Peyer's patch (tissue), 4 donors: ENCODE data around the gene EEF2K.

Source experiments
- CTCF ChIP-seq, 6 experiments: fragments of 450-650 bp in 4 of 6; fragments of 200-600 bp in 2 of 6; sonication (generic) in 1 of 6; IDR thresholded peaks; one replicate each; pipeline ENCODE4 v1.5.1; 2017 to 2019; ENCODE audit warnings: antibody characterized with exemption in 6 of 6, mild to moderate bottlenecking in 3 of 6, moderate library complexity in 1 of 6
- POLR2A ChIP-seq, 2 donors: fragments of 450-650 bp; IDR thresholded peaks; one replicate each; pipeline ENCODE4 v1.5.1; 2017; ENCODE audit warnings: antibody characterized with exemption in 2 of 2, mild to moderate bottlenecking in 2 of 2, moderate library complexity in 2 of 2

GRCh38 chr16:22190081-22190775 lies 15.8 kb upstream of the EEF2K start:
- peak in 2 of 6 experiments; percentile 7 to 20 for TF ChIP-seq CTCF (IDR thresholded peaks at IDR 0.05)
- peak; percentile 89 to 92 for TF ChIP-seq POLR2A (IDR thresholded peaks at IDR 0.05)
